Measurements from ENCODE around the gene IL21R. TPM values are rescaled to one million over a fixed set of nuclear protein-coding genes. Genes with fewer than 3 reads are reported as not detected.
A peak's percentile ranks its signal among the peaks of the same experiment; 100 is the strongest.

Gene IL21R
- total and polyA plus RNA-seq, 2 donors (not counting 1 experiment from before 2014, with no cell fraction given), result 28.5 to 32.1 TPM

GRCh38 chr16:27403601-27403992 is 1.6 kb downstream of the IL21R start:
- peak overlapping the region; percentile 86 for H3K9ac ChIP-seq (ENCODE audit: low read length)
- no peaks in the 10 kb centered on the region for H3K27me3 Mint-ChIP-seq
- TF ChIP-seq EZH2 (IDR thresholded peaks at IDR 0.05; ENCODE audit: borderline replicate concordance, insufficient read depth, low read depth, low read length, poor library complexity, severe bottlenecking), result no peak
- TF ChIP-seq CTCF (IDR thresholded peaks at IDR 0.05), result no peak
- peak overlapping the region; percentile 54 to 90 (median 86) for H3K4me3 ChIP-seq (ENCODE audit: control extremely low read depth in 1 of 5, extremely low read depth in 1 of 5, insufficient read depth in 1 of 5, low read depth in 2 of 5, low read length in 4 of 5)
- H3K9me3 ChIP-seq (ENCODE audit: control extremely low read depth in 1 of 3, control insufficient read depth in 2 of 3, insufficient read depth in 1 of 3, low read length in 2 of 3), result no peaks in the 10 kb centered on the region
- no peaks in the 10 kb centered on the region for H3K27me3 ChIP-seq (replicated peaks in 1 of 4; ENCODE audit: control extremely low read depth in 1 of 4, control insufficient read depth in 3 of 4, insufficient read depth in 4 of 4, low read length in 3 of 4)
- peak overlapping the region; percentile 98 for H3K4me3 Mint-ChIP-seq
- 47% methylated on average over 6 of the region's 6 CpGs for WGBS (ENCODE audit: insufficient coverage)
- peak overlapping the region; percentile 97 for H3K27ac Mint-ChIP-seq
- peaks cover 0 to 21% of the 10 kb centered on the region in 2 experiments for H3K36me3 ChIP-seq (replicated peaks in 1 of 2; ENCODE audit: control extremely low read depth in 1 of 2, control insufficient read depth in 1 of 2, extremely low read depth in 1 of 2, insufficient read depth in 2 of 2, low read length in 1 of 2)
- no peak for ATAC-seq (ENCODE audit: low read depth)
- DNase-seq, result no peak
- H3K9me3 Mint-ChIP-seq (ENCODE audit: insufficient read depth), result no peaks in the 10 kb centered on the region
- CTCF ChIA-PET, result interaction anchor here (0.8 to 2.7 kb wide), 4 partner anchors 30 to 168 kb away, joined by 3 to 14 read pairs (median 5); no protein-coding TSS in a partner anchor
- H2AFZ ChIP-seq (ENCODE audit: insufficient read depth, low read depth, low read length, poor library complexity, severe bottlenecking), result no peak overlapping the region
- H4K20me1 ChIP-seq (ENCODE audit: control insufficient read depth, insufficient read depth, low read length, poor library complexity, severe bottlenecking), result peaks cover 43% of the 10 kb centered on the region
- peak overlapping the region; percentile 90 to 96 for H3K27ac ChIP-seq (ENCODE audit: low read length in 2 of 2)
- POLR2A ChIA-PET, result interaction anchor here (1.3 to 3.9 kb wide), 3 partner anchors 22 to 200 kb away, joined by 3 to 20 read pairs (median 7); partner anchors contain the start of gene KDM8
- peak overlapping the region; percentile 88 for H3K4me2 ChIP-seq (replicated peaks; ENCODE audit: low read depth, low read length, poor library complexity, severe bottlenecking)
- peaks cover 86 to 100% of the 10 kb centered on the region in 2 donors for H3K4me1 ChIP-seq (ENCODE audit: control insufficient read depth in 2 of 2, insufficient read depth in 2 of 2, low read length in 2 of 2)
- peaks cover 65% of the 10 kb centered on the region for H3K79me2 ChIP-seq (ENCODE audit: control insufficient read depth, insufficient read depth, low read length)
- intact Hi-C loops (cut with micrococcal nuclease), result loop anchor here (1.0 to 10.0 kb wide), 2 partner anchors 47 to 89 kb away; partner anchors contain the start of gene IL4R
- H3K4me1 Mint-ChIP-seq, result peaks cover 92% of the 10 kb centered on the region

- H3K27ac ChIP-seq (ENCODE audit: low read length in 2 of 2), result peak overlapping the region; percentile 90 to 96
- H3K9ac ChIP-seq (ENCODE audit: low read length), result peak overlapping the region; percentile 86
- no peaks in the 10 kb centered on the region for H3K9me3 Mint-ChIP-seq (ENCODE audit: insufficient read depth)
- no peaks in the 10 kb centered on the region for H3K27me3 Mint-ChIP-seq
- peak overlapping the region; percentile 98 for H3K4me3 Mint-ChIP-seq
- CTCF ChIA-PET, result interaction anchor here (0.8 to 2.7 kb wide), 3 partner anchors 30 to 169 kb away, joined by 3 to 14 read pairs (median 4); no protein-coding TSS in a partner anchor
- peak overlapping the region; percentile 97 for H3K27ac Mint-ChIP-seq
- peak overlapping the region; percentile 54 to 90 (median 86) for H3K4me3 ChIP-seq (ENCODE audit: control extremely low read depth in 1 of 5, extremely low read depth in 1 of 5, insufficient read depth in 1 of 5, low read depth in 2 of 5, low read length in 4 of 5)
- TF ChIP-seq EZH2 (IDR thresholded peaks at IDR 0.05; ENCODE audit: borderline replicate concordance, insufficient read depth, low read depth, low read length, poor library complexity, severe bottlenecking) (no peak), CTCF (IDR thresholded peaks at IDR 0.05) (no peak)
- peaks cover 0 to 21% of the 10 kb centered on the region in 2 experiments for H3K36me3 ChIP-seq (replicated peaks in 1 of 2; ENCODE audit: control extremely low read depth in 1 of 2, control insufficient read depth in 1 of 2, extremely low read depth in 1 of 2, insufficient read depth in 2 of 2, low read length in 1 of 2)
- H3K27me3 ChIP-seq (replicated peaks in 1 of 4; ENCODE audit: control extremely low read depth in 1 of 4, control insufficient read depth in 3 of 4, insufficient read depth in 4 of 4, low read length in 3 of 4), result no peaks in the 10 kb centered on the region
- DNase-seq, result peak; percentile 43
- H3K79me2 ChIP-seq (ENCODE audit: control insufficient read depth, insufficient read depth, low read length), result peaks cover 70% of the 10 kb centered on the region
- peak overlapping the region; percentile 88 for H3K4me2 ChIP-seq (replicated peaks; ENCODE audit: low read depth, low read length, poor library complexity, severe bottlenecking)
- H3K9me3 ChIP-seq (ENCODE audit: control extremely low read depth in 1 of 3, control insufficient read depth in 2 of 3, insufficient read depth in 1 of 3, low read length in 2 of 3), result no peaks in the 10 kb centered on the region
- peaks cover 43% of the 10 kb centered on the region for H4K20me1 ChIP-seq (ENCODE audit: control insufficient read depth, insufficient read depth, low read length, poor library complexity, severe bottlenecking)
- POLR2A ChIA-PET, result interaction anchor here (0.8 to 1.5 kb wide), 6 partner anchors 14 to 172 kb away, joined by 3 to 7 read pairs (median 4); no protein-coding TSS in a partner anchor
- no peak overlapping the region for H2AFZ ChIP-seq (ENCODE audit: insufficient read depth, low read depth, low read length, poor library complexity, severe bottlenecking)
- H3K4me1 Mint-ChIP-seq, result peaks cover 89% of the 10 kb centered on the region
- no peak for ATAC-seq (ENCODE audit: low read depth)
- intact Hi-C loops (cut with micrococcal nuclease), result loop anchor here (10.0 kb wide), 1 partner anchor 89 kb away; the partner anchor contains the start of gene IL4R
- 61% methylated on average over 6 of the region's 10 CpGs for WGBS (ENCODE audit: insufficient coverage)
- H3K4me1 ChIP-seq (ENCODE audit: control insufficient read depth in 2 of 2, insufficient read depth in 2 of 2, low read length in 2 of 2), result peaks cover 84 to 97% of the 10 kb centered on the region in 2 donors
Measured at GRCh38 chr16:27404163-27404823, 2.3 kb downstream of the IL21R start.
